CD4-positive, alpha-beta T cell treated with Interleukin-6 at 100 ng/mL for 8 hours (primary cell): ENCODE measurements around the gene FAAH2.
"Not testable (repeated sequence)": the region's sequence is repeated elsewhere in the genome, so short reads cannot be mapped to it uniquely, and the experiment has no call there.

Experiments
- DNase-seq: peaks from one replicate; pipeline ENCODE4 v3.0.0-alpha.2; 2020; ENCODE audit warnings: mixed read lengths, low spot score

The FAAH2 gene

DNA sequence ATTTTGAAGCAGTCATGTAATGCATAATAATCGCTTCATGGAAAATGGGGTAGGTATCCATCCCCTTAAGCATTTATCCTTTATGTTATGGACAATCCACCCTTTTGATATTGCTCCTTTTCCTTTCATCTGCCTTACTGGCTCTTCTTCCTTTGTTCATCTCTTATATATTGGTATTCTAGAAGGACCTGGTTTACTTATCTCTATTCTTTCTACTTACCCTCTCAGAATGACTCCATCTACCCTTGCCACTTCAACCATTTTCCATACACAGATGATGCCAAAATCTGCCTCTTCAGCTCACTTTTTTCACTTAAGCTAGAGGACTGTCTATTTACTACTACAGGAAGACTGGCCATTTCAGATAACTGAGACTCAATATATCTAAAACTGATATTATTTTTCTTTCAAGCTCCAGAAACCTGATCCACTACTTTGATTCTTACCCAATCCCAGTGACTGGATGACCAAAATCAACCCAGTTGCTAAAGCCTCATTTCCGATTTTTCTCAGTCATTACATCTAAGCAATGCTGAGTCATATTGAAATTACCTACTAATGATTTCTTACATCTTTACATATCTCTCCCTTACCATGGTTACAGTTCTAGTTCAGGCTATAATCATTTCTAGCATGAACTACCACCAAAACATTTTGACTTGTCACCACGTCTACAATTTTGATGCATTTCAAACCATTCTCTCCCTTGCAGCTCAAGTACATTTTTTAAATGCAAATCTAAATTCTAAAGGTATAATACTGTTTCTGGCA is 93.7 kb downstream of the FAAH2 start:
- no peak for DNase-seq

GRCh38 chrX:57394162-57394561 is 107.7 kb downstream of the FAAH2 start:
- not testable (repeated sequence) for DNase-seq

DNA sequence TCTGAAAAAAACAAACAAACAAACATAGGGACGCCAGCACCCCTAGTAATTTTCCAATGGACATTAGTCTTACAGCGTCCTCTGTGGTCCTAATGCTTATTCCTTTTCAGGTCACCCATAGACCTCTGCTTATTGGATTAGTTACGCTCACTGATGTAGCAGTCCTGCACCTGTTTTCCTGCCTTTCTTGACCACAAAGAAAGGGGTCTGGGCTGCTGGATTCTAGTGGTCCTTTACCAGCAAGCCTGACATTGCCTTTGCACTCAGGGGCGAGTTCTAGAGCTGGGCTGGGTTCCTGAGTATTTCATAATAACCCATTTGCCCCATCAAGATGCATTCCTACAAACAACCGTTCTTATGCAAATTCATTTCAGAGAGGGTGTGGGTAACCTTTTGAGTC is 116.7 kb downstream of the FAAH2 start:
- not testable (repeated sequence) for DNase-seq

GRCh38 chrX:57406149-57406548 is 119.6 kb downstream of the FAAH2 start:
- no peak for DNase-seq

DNA sequence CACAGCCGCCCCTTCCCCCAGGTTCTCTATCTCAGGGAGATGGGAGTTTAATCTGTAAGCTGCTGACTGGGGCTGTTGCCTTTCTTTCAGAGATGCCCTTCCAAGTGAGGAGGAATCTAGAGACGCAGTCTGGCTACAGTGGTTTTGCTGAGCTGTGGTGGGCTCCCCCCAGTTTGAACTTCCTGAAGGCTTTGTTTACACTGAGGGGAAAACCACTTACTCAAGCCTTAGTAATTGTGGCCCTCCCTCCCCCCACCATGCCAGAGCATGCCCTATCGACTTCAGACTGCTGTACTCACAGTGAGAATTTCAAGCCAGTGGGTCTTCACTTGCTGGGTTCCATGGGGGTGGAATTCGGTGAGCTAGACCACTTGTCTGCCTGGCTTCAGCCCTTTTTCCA is 131.3 kb downstream of the FAAH2 start:
- no peak for DNase-seq

DNA sequence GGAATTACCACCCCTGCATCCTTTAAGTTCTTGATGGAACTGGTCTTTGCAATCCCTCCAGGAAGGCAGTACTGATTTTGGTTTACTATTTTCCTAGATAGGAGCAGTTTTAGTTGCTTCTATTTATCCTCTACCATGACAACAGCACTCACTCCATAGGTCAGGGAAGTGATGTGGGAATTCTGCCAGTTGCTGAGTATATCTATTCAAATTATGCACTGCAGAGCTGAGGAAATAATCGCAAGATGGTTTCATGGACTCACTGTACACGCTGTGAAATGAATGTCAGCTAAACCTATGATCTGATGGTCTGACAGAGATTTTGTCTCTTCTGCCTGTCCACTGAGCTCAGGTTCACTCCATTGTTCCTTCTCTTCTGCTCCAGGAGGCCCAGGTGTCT is 135.8 kb downstream of the FAAH2 start:
- DNase-seq, result no peak

- DNase-seq, result no peak
These were observed 136.3 kb downstream of the FAAH2 start for GRCh38 chrX:57422790-57423189.

DNA sequence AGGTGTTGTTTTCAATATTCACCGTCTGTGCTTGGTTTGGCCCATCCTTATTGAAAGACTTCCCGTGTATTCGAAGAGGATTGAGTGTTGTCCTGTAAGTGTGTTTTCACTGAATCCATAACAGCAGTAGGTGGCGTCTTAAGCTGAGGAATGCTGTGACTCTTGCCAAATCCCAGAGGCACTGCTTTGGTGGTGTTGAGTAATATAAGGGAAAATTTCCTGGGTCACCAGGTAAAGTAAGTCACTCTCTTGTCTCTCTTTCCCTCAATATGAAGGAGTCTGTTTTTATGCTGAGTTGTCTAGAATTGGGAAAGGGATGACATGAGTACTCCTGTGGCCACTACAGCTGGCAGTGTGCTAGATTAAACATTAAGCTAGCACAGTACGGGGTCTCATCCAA is 158.6 kb downstream of the FAAH2 start:
- no peak for DNase-seq

- DNase-seq, result no peak
These were observed 159.3 kb downstream of the FAAH2 start for GRCh38 chrX:57445832-57446231.

GRCh38 chrX:57447856-57448255 is 161.3 kb downstream of the FAAH2 start:
- no peak for DNase-seq

DNA sequence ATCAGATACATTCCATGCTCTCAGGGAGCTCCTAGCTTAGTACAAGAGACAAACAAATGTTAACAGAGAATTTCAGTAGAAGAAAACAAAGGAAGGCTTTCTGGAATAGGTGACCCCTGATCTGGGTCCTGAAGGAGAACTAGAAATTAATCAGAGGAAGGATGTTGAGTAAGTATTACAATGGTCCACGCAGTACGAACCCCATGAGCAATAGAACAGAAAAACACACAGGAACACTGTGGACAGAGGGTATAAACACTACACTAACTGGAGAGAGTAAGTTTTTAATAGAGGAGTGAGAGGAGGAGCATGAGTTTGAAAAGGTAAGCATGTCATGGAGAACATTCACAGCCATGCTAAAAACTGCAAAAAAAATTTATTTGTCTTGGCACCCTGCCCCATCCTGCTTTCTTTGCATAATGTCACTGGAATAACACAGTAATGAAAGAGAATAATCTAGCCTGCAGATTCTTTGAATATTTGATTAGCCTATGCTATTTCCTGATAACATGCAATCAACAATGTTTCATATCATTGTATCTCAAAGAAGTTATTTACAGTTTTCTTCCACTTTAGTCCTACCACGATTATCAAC is 165.0 kb downstream of the FAAH2 start:
- no peak for DNase-seq

DNA sequence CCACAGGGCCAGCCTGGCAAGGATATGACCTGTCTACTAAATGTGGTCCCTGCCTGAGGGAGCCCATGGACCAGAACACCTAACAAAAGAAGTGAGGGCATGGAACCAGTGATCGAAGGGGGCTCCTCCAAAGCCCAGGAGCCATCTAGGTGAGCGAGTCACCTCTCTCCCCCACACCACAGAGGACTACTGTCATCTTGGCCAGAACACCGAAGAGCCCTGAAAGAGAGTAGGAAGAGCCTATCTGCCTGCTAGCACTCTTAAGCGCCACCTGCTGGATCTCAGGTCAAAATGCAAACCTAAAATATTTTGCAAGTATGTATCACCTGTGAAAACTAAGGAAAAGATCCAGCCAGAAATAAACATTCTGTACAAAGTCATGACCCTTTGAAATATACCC is 167.4 kb downstream of the FAAH2 start:
- peak; percentile 17 for DNase-seq

DNA sequence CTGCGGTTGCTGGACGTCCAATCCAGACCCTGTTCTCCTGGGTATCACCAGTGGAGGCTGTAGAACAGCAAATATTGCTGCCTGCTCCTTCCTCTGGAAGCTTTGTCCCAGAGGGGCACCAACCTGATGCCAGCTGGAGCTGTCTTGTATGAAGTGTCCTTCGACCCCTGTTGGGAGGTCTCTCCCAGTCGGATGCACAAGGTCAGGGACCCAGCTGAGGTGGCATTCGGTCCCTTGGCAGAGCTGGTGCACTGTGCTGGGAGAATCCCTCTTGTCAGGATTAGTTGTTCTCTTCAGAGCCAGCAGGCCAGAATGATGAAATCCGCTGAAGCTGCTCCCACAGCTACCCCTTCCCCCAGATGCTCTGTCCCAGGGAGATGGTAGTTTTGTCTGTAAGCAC is 195.0 kb downstream of the FAAH2 start:
- no peak for DNase-seq

- no peak for DNase-seq
These were observed 230.0 kb downstream of the FAAH2 start for GRCh38 chrX:57516491-57516890.

DNA sequence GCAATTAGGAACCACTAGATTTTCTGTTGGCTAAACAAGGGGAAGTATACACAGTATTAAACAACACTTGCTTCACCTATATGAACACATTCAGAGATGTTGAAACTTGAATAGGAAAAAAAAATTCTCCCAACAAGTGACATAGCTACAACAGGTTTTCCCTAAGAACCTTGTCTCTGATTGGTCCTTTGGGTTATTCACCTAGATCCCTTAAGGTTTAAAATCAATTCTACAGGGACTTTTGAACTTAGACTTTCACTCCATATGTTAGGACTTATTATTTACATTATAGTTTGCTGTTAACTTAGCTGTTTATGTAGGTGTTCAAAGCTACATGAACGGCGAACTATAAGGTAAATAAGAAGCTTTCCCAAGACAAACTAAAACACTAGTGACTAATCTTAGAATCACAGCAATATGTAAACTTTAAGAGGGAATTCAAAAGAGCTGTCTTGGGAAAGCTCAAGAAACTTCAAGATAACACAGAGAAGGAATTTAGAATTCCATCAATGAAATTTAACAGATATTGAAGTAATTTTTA is 233.1 kb downstream of the FAAH2 start:
- no peak for DNase-seq

GRCh38 chrX:57528670-57529255 is 242.3 kb downstream of the FAAH2 start:
- no peak for DNase-seq
